Stimulated activated CD8-positive, alpha-beta memory T cell treated with anti-CD3 and anti-CD28 coated beads, Interleukin-12 subunit alpha, Interleukin-12 subunit beta, amount 100 ng/mL, for 1 hour (primary cell): ENCODE measurements around the gene EEFSEC.

Source experiments
- DNase-seq: peaks from one replicate; pipeline ENCODE4 v3.0.0-alpha.2; 2020; ENCODE audit warnings: low read depth

The EEFSEC gene

DNA sequence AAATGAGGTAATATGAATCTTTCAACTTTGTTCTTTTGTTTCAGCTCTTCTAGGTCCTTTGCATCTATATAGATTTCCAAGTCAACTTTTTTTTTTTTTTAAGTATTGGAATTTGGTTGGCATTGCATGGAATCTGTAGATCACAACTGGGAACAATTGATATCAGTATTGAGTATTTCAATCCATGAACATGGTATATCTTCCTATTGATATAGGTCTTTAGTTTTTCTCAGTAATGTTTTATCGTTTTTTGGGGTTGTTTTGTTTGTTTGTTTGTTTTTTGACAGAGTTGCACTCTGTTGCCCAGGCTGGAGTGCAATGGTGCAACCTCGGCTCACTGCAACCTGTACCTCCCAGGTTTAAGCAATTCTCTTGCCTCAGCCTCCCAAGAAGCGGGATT is 137.2 kb downstream of the EEFSEC start:
- DNase-seq = no peak

DNA sequence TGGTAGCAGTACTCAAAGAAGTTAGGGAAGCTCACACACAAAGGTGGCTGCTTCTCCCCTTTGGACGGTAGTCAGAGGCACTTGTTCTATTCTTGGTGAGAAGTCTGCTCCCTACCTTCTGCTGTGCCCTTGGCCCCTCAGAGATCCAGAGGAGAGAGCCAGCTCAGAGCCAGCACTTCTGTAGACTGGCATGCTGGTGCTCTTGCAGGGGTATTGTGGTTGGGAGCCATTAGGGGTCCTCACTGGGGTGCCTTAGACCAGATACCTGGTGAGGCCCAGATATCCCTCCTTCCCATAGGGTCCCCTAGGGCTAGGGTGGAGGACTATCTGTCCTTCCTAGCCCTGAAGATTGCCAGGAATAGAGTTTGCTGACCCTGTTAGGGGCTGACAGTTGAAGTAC is 140.6 kb downstream of the EEFSEC start:
- DNase-seq = no peak

- DNase-seq = no peak
Measured at GRCh38 chr3:128294999-128295468, 141.8 kb downstream of the EEFSEC start.

DNA sequence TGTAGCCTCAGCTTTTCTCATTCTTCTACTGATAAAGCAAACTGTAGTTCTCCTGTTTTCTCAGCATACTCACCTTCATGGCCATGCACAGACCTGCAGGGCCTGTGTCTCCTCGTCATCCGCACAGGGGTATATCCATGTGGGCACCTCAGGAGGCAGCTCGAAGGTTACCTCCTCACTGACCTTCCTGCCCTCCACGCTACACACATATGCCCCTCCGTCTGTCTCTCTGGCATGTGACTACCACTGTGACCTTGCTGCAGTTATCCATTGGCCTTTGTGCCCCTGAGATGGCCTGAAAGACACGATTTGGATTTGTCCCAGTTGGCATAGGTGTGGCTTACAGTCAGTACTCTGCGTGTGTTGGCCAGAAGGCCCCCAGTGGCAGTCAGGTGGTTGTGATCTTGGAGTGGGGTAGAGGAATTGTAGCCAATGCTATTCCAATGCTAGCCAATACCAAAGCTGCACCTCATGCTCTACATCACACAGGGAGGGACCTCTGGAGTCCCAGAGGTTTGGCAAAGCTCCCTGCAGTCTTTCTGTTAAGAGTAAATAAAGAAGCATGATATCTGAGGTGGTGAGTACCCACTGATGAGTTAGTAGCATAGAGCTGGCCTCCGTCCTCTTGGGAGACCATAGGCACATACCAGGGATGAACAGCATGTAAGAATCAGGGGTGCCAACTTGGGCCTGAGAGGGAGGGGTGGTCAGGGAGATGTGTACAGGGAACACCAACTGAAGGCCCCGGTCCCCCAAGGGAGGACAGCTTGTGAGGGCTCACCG is 143.4 kb downstream of the EEFSEC start:
- no peak for DNase-seq

DNA sequence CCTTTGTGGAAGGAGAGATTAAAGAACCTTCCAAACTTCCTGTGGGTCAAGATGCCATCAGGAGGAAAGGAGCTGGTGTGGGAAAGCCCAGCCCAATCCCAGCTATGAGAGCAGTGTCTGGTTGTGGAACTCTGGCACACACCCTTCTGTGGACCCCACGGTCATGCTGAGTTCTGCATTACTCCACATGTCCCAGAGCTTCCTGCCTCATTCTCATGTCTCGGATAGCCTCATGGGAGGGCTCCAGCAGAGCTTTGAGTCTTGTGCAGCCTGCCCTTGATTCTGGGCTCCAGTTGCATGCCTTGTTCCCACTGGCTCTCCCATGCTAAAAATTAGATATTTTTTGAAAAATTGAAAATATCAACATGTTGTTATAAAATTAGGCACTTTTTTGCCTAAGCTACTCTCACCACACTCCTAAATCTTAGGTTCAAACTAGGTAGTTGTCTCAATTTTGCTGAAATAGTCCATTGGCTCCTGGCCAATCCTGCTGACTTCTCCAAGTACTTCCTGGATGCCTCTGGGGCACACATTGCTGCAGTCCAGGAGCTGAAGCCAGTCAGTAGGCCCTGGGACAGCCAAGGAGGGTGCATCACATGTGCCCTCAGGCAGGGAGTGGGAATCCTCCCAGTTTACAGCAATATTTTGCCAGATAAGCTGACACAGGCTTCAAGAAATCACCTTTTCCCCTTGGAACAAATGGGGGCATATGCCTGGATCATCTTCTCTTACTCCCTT is 144.3 kb downstream of the EEFSEC start:
- no peak for DNase-seq

- DNase-seq = no peak
Measured at GRCh38 chr3:128301186-128302023, 148.1 kb downstream of the EEFSEC start.

- DNase-seq = no peak
Measured at GRCh38 chr3:128306481-128306880, 153.2 kb downstream of the EEFSEC start.

DNA sequence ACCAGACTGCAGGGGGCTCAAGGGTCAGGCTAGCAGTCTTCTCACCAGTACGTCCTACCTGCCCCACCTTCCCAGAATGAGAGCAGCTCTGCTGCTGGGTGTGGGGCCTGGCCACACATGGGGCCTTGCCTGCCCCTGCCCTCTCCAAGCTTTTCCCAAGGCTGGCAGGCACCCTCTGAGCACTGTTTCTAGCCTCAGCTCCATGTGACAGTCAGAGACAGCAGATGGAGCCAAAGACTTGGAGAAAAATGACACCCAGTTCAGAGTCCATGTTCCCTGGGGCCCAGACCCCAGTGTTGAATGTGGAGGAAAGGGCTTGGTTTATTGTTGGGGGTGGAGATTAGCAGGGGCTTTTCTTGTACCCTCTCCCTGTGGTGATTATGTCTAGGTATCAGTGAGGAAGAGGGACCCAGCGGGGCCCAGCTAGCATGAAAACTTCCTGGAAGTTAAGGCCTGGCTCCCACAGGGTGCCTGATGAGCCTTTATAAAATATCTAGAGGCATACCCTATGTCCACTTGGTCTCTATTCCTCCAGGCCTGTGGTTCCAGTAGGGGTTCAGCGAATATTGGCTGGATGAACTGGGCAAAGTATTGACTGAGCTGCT is 153.8 kb downstream of the EEFSEC start:
- no peak for DNase-seq

DNA sequence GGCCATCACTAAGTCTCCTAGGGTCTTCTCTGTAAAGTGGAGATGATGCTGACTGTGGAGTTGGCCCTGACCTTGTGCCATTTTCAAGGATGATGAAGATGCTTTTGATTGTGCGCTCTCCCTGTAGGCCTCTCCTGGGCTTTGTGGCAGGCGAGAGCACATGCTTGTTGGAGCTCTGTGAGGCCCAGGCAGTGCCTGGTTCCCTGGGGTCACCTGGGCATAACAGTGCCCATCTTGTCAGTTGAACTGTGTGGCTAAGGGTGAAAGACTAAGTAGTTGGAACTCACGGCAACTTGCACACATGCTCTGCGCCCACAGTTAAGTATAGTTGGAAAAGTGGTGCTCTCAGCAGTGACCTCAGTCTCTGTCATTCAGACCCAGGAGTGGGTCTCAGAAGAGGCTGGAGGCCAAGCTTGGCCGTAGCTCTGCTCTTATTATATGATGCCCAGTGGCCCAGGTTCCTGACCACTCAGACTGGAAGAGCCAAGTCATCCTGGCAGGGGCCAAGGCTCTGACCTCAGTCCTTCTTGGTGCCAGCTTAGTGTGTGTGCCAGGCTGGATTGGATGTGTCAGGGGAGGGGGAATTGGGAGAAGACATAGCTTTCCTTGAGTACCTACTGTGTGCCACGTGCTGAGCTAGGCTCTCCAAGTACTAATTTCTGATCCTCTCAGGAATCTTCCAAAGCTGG is 154.6 kb downstream of the EEFSEC start:
- DNase-seq = no peak

DNA sequence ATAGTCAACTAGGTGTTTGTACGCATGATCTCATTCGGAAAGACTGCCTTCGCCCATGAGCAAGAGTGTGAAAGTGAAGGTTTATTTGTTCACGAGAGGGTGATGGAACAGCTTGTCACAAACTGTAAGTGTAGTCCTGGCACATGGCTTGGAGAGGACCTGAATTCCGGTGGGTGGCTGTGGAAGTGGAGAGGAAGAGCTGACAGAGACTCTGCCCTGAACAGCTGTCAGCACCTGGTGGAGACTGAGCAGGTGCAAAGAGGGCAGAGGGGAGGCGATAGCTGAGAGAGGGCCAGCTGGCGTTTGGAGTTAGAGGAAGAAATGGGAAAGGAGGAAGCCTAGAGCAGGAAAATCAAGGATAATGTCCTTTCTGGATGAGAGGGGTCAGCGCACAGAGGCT is 155.7 kb downstream of the EEFSEC start:
- no peak for DNase-seq

DNA sequence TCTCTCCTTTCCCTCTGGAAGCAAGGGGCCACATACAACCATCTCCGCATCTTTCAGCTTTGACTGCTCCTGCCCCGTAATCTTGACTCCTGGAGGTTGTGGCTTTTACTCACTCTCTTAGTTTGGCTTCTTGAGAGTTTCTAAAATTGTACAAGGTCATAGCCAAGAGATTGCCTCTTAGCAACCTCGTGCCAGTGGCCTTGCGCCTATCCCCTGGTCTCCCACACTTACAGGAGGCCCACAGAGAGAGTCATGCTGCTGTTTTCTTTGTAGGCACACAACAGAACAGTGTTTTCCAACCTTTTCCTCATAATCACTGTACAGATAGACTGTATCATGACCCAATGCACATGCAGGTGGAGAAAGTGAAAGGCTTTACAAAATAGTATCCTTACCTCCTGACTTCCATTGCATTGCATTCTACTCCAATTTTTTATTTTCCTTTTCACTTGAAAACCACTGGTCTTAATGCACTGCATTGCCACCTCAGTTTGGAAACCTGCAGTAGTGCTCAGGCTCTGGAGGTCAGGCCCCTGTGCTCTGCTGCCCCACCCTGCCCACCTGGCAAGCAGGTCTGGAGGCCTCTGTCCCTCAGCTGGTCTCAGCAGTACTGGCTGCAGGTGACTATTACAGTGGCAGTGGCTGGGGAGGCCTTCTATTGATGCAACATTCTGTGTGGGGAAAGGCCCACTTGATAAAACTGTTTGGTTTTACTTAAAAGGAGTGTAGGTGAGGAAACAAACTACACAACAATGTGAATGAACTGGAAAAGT is 157.2 kb downstream of the EEFSEC start:
- DNase-seq = no peak

DNA sequence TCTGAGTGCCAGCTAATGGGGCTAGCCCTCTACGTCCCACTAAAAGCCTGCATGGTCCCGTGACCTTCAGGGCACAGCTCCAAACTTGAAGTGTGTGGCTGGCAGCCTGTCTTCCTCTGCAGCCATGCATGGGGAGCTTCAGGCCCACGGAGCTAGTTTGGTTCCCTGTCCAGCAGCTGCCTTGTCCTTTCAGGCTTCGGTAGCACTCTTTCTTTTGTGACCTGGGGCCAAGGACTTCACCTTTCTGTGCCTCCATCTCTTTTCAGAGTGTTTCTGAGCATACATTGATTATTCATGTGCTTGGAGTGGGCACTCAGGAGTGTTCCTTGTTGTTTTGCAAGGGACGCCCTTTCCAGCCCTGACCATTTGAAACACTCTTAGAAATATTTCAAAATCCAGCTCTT is 158.2 kb downstream of the EEFSEC start:
- DNase-seq = no peak

GRCh38 chr3:128312271-128312670 is 159.0 kb downstream of the EEFSEC start:
- no peak for DNase-seq

- DNase-seq = no peak
Measured at GRCh38 chr3:128313071-128313725, 159.9 kb downstream of the EEFSEC start.

- no peak for DNase-seq
Measured at GRCh38 chr3:128313935-128314334, 160.7 kb downstream of the EEFSEC start.

GRCh38 chr3:128315313-128315712 is 162.0 kb downstream of the EEFSEC start:
- DNase-seq = no peak

DNA sequence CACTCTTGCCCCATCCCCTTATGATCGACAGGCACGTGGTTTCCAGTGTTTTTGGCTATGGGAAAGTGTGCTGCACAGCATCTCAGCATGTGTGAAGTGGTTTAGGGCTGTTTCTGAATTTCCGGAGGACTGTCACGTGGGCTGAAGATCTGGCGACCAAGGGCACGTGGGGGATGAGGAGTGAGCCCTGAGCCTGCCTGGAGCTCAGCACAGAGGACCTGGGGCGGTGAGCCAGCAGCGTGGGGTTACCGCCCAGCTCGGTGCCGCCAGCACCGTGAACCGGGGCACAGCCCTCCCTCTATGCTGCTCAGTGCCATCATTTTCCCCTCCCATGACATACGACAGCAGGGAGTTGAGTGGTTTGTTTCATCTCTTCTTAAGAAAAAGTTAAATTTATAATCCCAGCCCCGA is 163.2 kb downstream of the EEFSEC start:
- peak; percentile 44 for DNase-seq

DNA sequence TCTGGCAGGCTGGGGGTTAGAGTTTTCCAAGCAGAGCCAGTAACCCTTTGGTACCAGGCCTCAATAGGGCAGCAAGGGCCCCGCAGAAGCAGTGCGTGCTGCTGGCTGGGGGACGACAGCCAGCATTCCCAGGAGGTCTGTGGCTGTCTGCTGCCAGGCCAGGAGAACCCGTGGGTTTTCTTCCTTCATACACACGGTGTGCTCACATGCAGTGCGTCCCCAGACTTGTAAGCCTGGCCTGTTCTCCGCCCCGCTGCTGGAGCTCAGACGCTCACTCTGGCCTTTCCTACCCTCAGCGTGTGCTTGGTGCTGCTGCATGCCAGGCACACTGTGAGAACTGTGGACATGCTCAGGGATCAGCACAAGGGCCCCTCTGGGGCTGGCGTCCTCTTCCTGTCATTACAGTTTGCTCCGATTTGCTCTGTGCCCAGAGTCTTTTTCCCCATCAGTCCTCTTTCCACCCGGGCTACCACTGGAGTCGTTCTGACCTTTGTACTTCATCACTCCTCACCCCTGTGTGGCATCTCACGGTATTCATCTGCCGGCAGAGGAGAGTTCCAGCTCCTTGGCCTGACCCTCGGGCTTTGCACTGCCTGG is 163.9 kb downstream of the EEFSEC start:
- DNase-seq = no peak

DNA sequence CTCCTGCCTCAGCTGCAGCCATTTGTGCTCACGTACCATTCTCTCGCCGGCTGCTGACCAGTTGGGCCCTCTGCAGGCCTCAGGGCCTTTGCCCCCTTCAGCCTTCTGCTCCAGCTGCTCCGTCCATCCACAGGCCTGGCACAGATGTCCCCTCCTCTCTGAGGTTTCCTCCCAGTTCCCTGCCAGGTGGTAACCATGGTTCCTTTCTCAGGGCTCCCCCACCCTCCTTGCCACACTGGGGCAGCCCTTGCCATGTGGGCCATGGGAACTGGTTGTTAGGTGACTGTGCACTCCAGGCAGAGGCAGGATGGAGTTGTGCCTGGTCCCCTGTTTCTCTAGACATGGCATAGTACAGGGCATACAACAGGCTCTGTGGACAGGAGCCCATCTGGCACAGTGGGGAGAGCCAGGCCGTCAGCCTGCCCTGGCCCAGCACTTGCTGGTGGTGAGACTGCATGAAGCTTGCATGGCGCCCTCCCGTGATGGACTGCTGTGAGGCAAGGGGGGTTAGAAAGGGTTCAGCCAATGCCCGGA is 164.5 kb downstream of the EEFSEC start:
- no peak for DNase-seq
